ENCODE results near the gene PDZRN4.

PDZRN4 gene

GRCh38 chr12:41193311-41193710 lies 5.2 kb downstream of the PDZRN4 start:
- no peak for TF ChIP-seq POLR2A (IDR thresholded peaks at IDR 0.05; ENCODE audit: low read depth, low read length)
- no peak for FAIRE-seq

GRCh38 chr12:41202051-41202450 lies 13.9 kb downstream of the PDZRN4 start:
- DNase-seq (ENCODE audit: insufficient read length, low spot score) (no peak), FAIRE-seq (no peak)
- no peak for TF ChIP-seq POLR2A (IDR thresholded peaks at IDR 0.05; ENCODE audit: low read depth, low read length)

More at GRCh38 chr12:41193311-41193710, 5.2 kb downstream of the PDZRN4 start:
- no peak for DNase-seq (ENCODE audit: insufficient read length, low spot score)

DNA sequence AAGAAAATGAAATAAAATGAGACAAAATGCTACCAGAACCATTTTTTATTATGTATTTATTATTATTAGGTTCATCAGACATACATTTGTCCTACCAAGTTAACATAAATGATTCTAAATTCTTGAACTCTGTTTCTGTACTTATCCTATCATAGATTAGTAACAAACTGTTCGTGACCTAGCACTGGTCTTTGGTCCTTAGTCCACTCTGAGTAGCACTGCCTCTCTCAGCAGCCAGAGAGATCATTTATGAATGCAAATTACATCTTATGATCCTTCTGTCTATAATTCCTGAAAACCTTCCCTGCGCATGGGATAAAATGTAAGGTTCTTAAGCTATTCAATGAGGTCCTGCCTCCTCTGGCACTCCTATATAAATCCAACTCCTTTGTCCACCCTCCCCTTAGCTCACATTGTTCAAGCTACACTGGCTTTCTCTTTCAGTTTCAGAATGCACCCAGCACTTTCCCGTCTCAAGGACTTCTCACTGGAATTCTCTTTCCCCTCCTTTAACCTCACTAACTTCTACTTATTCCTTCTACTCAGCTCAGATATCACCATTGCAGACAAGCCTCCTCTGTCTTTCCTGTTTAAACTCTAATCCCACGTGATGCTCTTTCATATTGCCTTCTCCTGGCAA lies 17.1 kb downstream of the PDZRN4 start:
- FAIRE-seq (no peak), DNase-seq (ENCODE audit: insufficient read length, low spot score) (no peak)
- TF ChIP-seq POLR2A (IDR thresholded peaks at IDR 0.05; ENCODE audit: low read depth, low read length) = no peak

DNA sequence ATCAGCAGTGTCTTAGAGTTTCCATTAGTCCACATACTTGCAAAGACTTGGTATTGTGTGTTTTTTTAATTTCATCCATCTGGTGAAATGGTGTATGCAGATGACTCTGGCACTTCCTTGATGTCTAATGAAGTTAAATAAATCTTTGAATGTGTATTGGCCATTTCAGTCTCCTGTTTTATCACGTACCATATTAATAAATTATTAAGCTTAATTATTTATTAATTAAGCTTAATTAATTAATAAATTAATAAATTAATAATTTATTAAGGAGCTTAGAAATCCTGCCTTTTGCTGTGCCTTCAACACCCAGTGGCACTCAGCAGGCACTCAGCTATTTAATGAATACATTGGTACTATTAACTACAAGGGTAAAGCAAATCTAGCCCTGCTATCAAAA lies 18.2 kb downstream of the PDZRN4 start:
- no peak for TF ChIP-seq POLR2A (IDR thresholded peaks at IDR 0.05; ENCODE audit: low read depth, low read length)
- FAIRE-seq = no peak

DNA sequence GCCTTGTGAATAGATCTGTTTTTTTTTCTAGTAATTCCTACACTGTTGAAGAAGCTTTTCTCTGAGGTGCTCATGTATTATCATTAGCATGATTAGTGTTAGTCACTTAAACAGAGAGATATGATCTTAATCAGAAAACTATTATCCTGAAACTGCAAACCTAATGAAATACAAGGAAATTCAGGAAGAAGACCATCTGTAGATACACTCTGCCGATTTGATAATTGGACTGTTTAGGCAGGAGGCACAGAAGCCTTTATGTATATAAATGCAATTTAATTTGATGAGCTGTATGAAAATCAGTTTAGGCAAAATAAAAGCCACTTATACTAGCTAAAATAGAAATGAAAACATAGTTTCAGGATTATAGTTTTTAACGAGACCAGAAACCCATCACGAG lies 23.3 kb downstream of the PDZRN4 start:
- TF ChIP-seq POLR2A (IDR thresholded peaks at IDR 0.05; ENCODE audit: low read depth, low read length) = no peak
- DNase-seq (ENCODE audit: insufficient read length, low spot score) = no peak
- FAIRE-seq = no peak

More for the DNA sequence above, 18.2 kb downstream of the PDZRN4 start:
- DNase-seq (ENCODE audit: insufficient read length, low spot score) = no peak

DNA sequence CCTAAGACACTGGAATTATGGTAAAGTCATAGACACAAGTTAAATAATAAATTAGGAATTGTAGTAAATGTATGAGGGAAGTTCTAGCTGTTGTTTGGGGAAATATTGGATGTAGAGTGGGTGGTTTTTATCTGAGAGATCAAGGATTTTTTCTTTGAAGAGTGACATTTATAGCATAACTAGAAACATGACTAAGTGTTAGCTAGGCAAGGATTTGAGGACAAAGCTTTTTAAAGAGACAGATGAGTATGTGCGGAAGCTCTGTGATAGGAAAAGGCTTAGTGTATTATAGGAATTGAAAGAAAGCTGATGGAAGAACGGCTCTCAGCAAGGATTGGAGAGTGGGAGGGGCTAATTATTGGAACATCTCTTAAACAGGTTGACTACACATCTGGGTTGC lies 24.5 kb downstream of the PDZRN4 start:
- TF ChIP-seq POLR2A (IDR thresholded peaks at IDR 0.05; ENCODE audit: low read depth, low read length) = no peak
- DNase-seq (ENCODE audit: insufficient read length, low spot score) (no peak), FAIRE-seq (no peak)

- FAIRE-seq (no peak), DNase-seq (ENCODE audit: insufficient read length, low spot score) (no peak)
- no peak for TF ChIP-seq POLR2A (IDR thresholded peaks at IDR 0.05; ENCODE audit: low read depth, low read length)
Measured at GRCh38 chr12:41213107-41213506, 25.0 kb downstream of the PDZRN4 start.

DNA sequence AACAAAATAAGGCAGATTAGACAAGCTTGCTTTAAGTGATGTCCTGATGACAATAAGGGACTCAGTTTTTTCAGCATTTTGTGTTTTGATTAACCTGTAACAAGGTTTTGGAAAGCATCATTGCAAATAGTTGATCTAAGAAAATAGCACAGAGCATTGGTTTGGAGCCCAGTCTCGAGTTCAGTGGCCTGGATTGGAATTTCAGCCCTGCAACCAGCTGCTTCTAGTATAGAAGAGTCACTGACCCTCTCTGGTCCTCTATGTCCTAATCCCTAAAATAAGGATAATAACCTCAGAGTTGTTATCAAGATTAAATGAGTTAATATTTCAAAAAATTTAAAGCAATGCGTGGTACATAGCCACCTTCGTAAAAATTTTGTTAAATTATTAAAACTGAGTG lies 25.5 kb downstream of the PDZRN4 start:
- FAIRE-seq = no peak
- TF ChIP-seq POLR2A (IDR thresholded peaks at IDR 0.05; ENCODE audit: low read depth, low read length) = no peak
- DNase-seq (ENCODE audit: insufficient read length, low spot score) = no peak

DNA sequence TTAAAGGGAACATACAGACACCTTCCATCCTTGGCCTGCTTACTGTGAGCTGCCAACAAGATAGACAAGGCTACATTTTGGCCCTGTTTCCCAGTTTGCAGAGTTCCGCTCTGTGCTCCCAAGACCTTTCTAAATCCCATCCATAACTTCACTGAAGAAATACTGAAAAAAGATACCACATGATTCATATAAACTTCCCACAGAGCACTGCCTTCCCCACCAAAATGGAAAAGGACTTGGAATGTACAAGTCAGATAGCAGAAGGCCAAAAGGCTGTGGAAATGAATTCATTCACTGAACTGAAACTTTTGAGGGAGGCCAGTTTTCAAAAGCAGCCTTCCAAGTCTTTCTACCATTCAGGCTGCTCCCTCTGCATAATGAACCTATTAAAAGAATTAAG lies 29.6 kb downstream of the PDZRN4 start:
- FAIRE-seq (no peak), DNase-seq (ENCODE audit: insufficient read length, low spot score) (no peak)
- TF ChIP-seq POLR2A (IDR thresholded peaks at IDR 0.05; ENCODE audit: low read depth, low read length) = no peak

- no peak for DNase-seq (ENCODE audit: insufficient read length, low spot score)
- no peak for TF ChIP-seq POLR2A (IDR thresholded peaks at IDR 0.05; ENCODE audit: low read depth, low read length)
- no peak for FAIRE-seq
Measured at GRCh38 chr12:41220931-41221330, 32.8 kb downstream of the PDZRN4 start.

GRCh38 chr12:41221491-41221890 lies 33.4 kb downstream of the PDZRN4 start:
- no peak for TF ChIP-seq POLR2A (IDR thresholded peaks at IDR 0.05; ENCODE audit: low read depth, low read length)
- FAIRE-seq (no peak), DNase-seq (ENCODE audit: insufficient read length, low spot score) (no peak)

- FAIRE-seq = no peak
- no peak for DNase-seq (ENCODE audit: insufficient read length, low spot score)
- TF ChIP-seq POLR2A (IDR thresholded peaks at IDR 0.05; ENCODE audit: low read depth, low read length) = no peak
Measured at GRCh38 chr12:41223600-41223999, 35.5 kb downstream of the PDZRN4 start.

GRCh38 chr12:41224066-41224465 lies 35.9 kb downstream of the PDZRN4 start:
- DNase-seq (ENCODE audit: insufficient read length, low spot score) (no peak), FAIRE-seq (no peak)
- TF ChIP-seq POLR2A (IDR thresholded peaks at IDR 0.05; ENCODE audit: low read depth, low read length) = no peak

- DNase-seq (ENCODE audit: insufficient read length, low spot score) = no peak
- FAIRE-seq = no peak
- no peak for TF ChIP-seq POLR2A (IDR thresholded peaks at IDR 0.05; ENCODE audit: low read depth, low read length)
Measured at GRCh38 chr12:41225179-41225578, 37.1 kb downstream of the PDZRN4 start.

DNA sequence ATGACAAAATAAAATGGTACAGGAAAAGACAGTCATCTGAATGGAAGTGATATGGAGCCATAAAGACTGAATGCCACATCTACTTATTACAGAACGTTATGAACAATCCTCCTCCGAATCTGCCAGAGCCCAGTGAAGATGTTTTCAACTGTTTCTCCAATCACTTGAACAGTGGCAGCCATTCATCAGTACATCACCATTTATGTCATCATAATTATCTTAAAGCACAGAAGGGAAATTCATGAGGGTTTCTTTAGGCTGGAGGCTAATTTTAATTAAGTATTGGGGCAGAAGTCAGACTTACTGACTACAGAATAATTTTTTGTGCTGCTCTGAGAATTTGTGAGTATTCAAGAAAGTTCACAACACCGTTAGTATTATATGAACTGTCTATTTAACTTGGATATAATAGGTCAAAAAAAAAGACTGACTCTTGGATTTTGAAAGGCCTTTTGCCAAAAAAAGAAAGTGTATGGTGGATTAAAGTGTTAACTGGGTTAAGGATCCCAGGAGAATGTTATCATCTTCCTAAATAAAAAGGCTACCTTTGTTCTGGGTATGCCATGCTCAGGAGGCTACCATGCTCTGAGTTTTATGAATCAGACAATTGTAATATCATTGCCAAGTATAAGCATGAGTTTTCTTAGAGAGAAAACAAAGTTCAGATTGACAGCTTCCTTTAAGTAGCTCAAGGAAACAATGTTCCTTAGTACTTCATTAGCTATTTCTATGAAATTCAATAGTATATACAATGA lies 40.1 kb downstream of the PDZRN4 start:
- no peak for DNase-seq (ENCODE audit: insufficient read length, low spot score)
- TF ChIP-seq POLR2A (IDR thresholded peaks at IDR 0.05; ENCODE audit: low read depth, low read length) = no peak
- no peak for FAIRE-seq
